GM23248 (cell line): ENCODE results near the gene ADAMTS17. TPM values are rescaled to one million over a fixed set of nuclear protein-coding genes. Genes with fewer than 3 reads are reported as not detected.

ENCODE experiments used
- DNase-seq: peaks from one replicate; pipeline ENCODE4 v3.0.0-alpha.2; 2015
- H2AFZ ChIP-seq: fragments of 200-600 bp; sonication (generic); 2 replicates; pipeline ENCODE4 v1.6.1; 2016; ENCODE audit warnings: antibody characterized with exemption
- H3F3A ChIP-seq: fragments of 200-600 bp; sonication (generic); 2 replicates; pipeline ENCODE4 v1.6.1; 2016; ENCODE audit warnings: mild to moderate bottlenecking, antibody characterized with exemption, mixed run types; ENCODE audit not compliant: insufficient read depth
- H3K27ac ChIP-seq: fragments of 200-600 bp; sonication (generic); 2 replicates; pipeline ENCODE4 v1.5.1; 2016; ENCODE audit warnings: mild to moderate bottlenecking
- H3K27me3 ChIP-seq: fragments of 200-600 bp; sonication (generic); replicated peaks from 2 replicates; pipeline ENCODE4 v1.6.1; 2016; ENCODE audit warnings: mild to moderate bottlenecking; ENCODE audit not compliant: insufficient read depth
- H3K36me3 ChIP-seq: fragments of 200-600 bp; sonication (generic); 2 replicates; pipeline ENCODE4 v1.6.1; 2016; ENCODE audit warnings: low read depth, mild to moderate bottlenecking
- H3K4me1 ChIP-seq: fragments of 200-600 bp; sonication (generic); 2 replicates; pipeline ENCODE4 v1.6.1; 2016; ENCODE audit warnings: mild to moderate bottlenecking; ENCODE audit not compliant: insufficient read depth
- H3K4me2 ChIP-seq: fragments of 200-600 bp; sonication (generic); one replicate; pipeline ENCODE4 v1.6.1; 2016; ENCODE audit warnings: mild to moderate bottlenecking; ENCODE audit not compliant: unreplicated experiment
- H3K4me3 ChIP-seq: fragments of 200-600 bp; sonication (generic); 2 replicates; pipeline ENCODE4 v1.5.1; 2016; ENCODE audit warnings: mild to moderate bottlenecking
- H3K79me2 ChIP-seq: fragments of 200-600 bp; sonication (generic); 2 replicates; pipeline ENCODE4 v1.6.1; 2016; ENCODE audit warnings: mild to moderate bottlenecking; ENCODE audit not compliant: insufficient read depth
- H3K9ac ChIP-seq: fragments of 200-600 bp; sonication (generic); 2 replicates; pipeline ENCODE4 v1.6.1; 2016; ENCODE audit warnings: mild to moderate bottlenecking
- H3K9me2 ChIP-seq: fragments of 200-600 bp; sonication (generic); 2 replicates; pipeline ENCODE4 v1.6.1; 2016; ENCODE audit warnings: mixed run types, mild to moderate bottlenecking, moderate library complexity; ENCODE audit not compliant: insufficient read depth
- H3K9me3 ChIP-seq: fragments of 200-600 bp; sonication (generic); one replicate; pipeline ENCODE4 v1.6.1; 2017; ENCODE audit warnings: low read depth
- H4K20me1 ChIP-seq: fragments of 200-600 bp; sonication (generic); 2 replicates; pipeline ENCODE4 v1.6.0; 2016; ENCODE audit not compliant: insufficient read depth
- EZH2 ChIP-seq: fragments of 200-600 bp; sonication (generic); IDR thresholded peaks from 2 replicates; pipeline ENCODE4 v1.6.1; 2018; ENCODE audit warnings: antibody characterized with exemption, mild to moderate bottlenecking; ENCODE audit not compliant: insufficient read depth, poor library complexity, severe bottlenecking
- EZH2phosphoT487 ChIP-seq: fragments of 200-600 bp; sonication (generic); IDR thresholded peaks from 2 replicates; pipeline ENCODE4 v1.6.1; 2018; ENCODE audit warnings: antibody characterized with exemption, moderate library complexity, mild to moderate bottlenecking, low read depth; ENCODE audit not compliant: insufficient read depth
- WGBS, 2 experiments: methylation state at CpG; one replicate each; pipeline ENCODE4 v1.1.6; 2015 to 2017; ENCODE audit warnings: low lambda C conversion rate in 2 of 2, low coverage in 1 of 2; ENCODE audit errors: missing lambda C conversion rate in 2 of 2; 5-methylcytosine and 5-hydroxymethylcytosine counted together
- in situ Hi-C: fragments of 300-500 bp; cut with MboI; formaldehyde crosslinking; loops from 2 replicates; pipeline ENCODE4 v1.15.0; 2020
- polyA plus RNA-seq: library from polyadenylated mRNA; unstranded; fragments of >200 nt; fragmentation: Nextera tagmentation; extraction: Ambion mirVana; gene quantifications from 2 replicates; pipeline ENCODE4 v1.2.1, GENCODE V29; 2016
- total RNA-seq: library from RNA; depleted of rRNA; stranded (reverse); fragments of >200 nt; shearing (Covaris generic); gene quantifications from 2 replicates; pipeline ENCODE4 v1.2.3, GENCODE V29; 2014

The ADAMTS17 gene
- total and polyA plus RNA-seq, 2 experiments from 2014 or later, result not detected

DNA sequence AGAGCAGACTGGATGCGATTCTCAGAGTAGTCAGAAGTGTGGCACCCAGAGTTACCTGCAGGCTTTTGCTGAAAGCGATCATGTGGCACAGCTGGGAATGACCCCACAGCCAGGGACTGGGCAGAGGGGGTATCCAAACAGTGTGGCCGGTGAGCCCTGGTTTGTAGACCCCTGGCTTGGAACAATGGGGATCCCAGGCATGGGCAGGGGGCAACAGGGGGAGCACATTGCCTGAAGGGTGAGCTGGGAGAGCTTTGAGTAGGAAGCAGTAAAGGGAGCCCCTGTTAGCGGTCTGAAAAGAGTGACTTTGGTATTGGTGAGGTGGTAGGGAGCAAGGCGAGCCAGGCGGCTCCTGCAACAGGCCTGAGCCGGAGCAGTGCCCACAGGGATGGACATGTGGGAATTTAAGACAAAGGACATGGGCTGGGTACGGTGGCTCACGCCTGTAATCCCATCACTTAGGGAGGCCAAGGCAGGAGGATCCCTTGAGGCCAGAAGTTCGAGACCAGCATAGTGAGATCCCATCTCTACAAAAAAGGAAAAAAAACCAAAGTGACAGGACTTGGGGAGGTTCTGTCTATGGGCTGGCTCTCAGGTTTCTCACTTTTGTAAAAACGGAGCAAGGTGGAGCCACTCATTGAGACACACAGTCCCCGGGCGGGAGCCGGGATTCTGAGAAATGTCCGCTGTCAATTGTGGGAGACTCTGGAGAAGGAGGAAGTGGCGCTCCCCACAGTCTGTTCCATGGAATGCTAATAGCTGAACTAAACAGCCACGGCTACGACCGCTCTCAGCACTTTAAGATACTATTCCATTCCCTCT lies 384.7 kb downstream of the ADAMTS17 start:
- WGBS, 2 experiments, result 69 to 71% methylated on average over 19 of the region's 19 CpGs
- Histone ChIP-seq H2AFZ (no peak overlapping the region), H4K20me1 (no peaks in the 10 kb centered on the region), H3K79me2 (no peaks in the 10 kb centered on the region), H3K4me3 (no peak overlapping the region), H3K27ac (no peak overlapping the region), H3K9me3 (no peaks in the 10 kb centered on the region), H3K36me3 (no peaks in the 10 kb centered on the region), H3K9ac (no peak overlapping the region), H3F3A (no peaks in the 10 kb centered on the region), H3K27me3 (no peaks in the 10 kb centered on the region), H3K4me2 (no peak overlapping the region), H3K4me1 (no peaks in the 10 kb centered on the region), H3K9me2 (no peaks in the 10 kb centered on the region)
- DNase-seq, result no peak
- in situ Hi-C loops, result no loop called here
- TF ChIP-seq EZH2phosphoT487 (no peak), EZH2 (no peak)

DNA sequence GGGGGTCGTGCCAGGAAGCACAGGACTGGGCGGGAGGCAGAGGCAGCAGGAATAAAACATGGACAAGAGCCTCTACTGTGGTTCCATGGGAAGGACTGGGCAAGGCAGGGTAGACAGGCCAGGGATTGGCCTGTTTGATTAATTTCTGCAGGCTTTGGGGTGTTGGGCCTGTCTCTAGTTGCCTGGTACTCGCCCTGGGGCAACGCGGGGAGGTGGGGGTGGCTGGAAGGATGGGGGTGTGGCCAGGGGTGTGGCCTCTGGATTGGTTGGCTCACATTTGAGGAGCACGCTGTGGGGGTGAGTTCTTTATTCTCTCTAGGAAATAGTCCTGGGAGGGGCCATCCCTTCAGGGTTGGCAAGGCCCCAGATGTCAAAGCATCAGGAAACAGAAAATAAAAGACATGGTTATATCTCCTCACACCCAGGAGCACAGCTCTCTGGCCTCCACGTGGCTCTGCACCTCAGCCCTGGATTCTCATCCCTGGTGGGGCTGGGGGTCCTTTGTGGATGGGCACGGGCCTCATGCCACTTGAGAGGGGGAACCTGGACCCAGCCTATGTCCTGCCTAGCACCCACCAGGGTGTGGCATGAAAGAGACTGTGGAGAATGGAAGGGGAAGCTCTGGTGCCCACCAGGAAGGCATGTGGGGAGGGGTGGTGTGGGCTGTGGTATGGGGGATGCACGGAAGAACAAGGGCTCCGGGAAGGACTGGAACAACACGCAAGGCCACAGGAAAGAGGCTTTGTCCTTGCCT lies 385.6 kb downstream of the ADAMTS17 start:
- DNase-seq, result no peak
- TF ChIP-seq EZH2phosphoT487 (no peak), EZH2 (no peak)
- Histone ChIP-seq H3K9ac (no peak overlapping the region), H3K9me3 (no peaks in the 10 kb centered on the region), H3K4me3 (no peak overlapping the region), H3K27ac (no peak overlapping the region), H3K79me2 (no peaks in the 10 kb centered on the region), H3K9me2 (no peaks in the 10 kb centered on the region), H3K36me3 (no peaks in the 10 kb centered on the region), H4K20me1 (no peaks in the 10 kb centered on the region), H3F3A (no peaks in the 10 kb centered on the region), H3K27me3 (no peaks in the 10 kb centered on the region), H2AFZ (no peak overlapping the region), H3K4me2 (no peak overlapping the region), H3K4me1 (no peaks in the 10 kb centered on the region)
- in situ Hi-C loops, result no loop called here
- 54 to 55% methylated on average over 9 to 11 of the region's 11 CpGs for WGBS, 2 experiments

DNA sequence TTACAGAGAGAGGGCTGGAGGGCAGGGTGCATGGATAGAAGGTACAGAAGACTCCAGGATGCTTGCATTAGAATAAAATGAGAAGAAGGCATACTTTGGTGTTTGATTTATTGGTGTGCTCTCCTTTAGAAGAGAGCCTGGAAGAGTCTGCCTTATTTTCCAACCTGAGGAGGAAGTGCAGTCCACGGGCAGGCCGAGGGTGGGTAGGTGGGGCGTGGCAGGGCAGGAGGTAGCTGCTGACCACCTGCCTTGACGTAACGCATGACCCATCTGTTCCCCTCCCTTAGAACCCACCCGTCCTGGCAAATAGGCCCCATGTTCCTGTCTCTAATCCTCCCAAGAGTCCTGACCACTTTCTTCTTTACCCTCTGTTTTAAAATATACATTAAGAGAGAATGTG lies 386.2 kb downstream of the ADAMTS17 start:
- H3K4me3 ChIP-seq, result no peak overlapping the region
- H3K79me2 ChIP-seq, result no peaks in the 10 kb centered on the region
- H3K4me2 ChIP-seq, result no peak overlapping the region
- no peak overlapping the region for H3K27ac ChIP-seq
- H4K20me1 ChIP-seq, result no peaks in the 10 kb centered on the region
- H3K9ac ChIP-seq, result no peak overlapping the region
- no peaks in the 10 kb centered on the region for H3K9me2 ChIP-seq
- no peaks in the 10 kb centered on the region for H3K9me3 ChIP-seq
- H3K27me3 ChIP-seq, result no peaks in the 10 kb centered on the region
- WGBS, 2 experiments, result 73 to 76% methylated on average over 6 of the region's 6 CpGs
- no peak for TF ChIP-seq EZH2phosphoT487
- no peak for TF ChIP-seq EZH2
- H3K36me3 ChIP-seq, result no peaks in the 10 kb centered on the region
- no peak for DNase-seq
- H3K4me1 ChIP-seq, result no peaks in the 10 kb centered on the region
- in situ Hi-C loops, result no loop called here
- no peaks in the 10 kb centered on the region for H3F3A ChIP-seq
- H2AFZ ChIP-seq, result no peak overlapping the region

DNA sequence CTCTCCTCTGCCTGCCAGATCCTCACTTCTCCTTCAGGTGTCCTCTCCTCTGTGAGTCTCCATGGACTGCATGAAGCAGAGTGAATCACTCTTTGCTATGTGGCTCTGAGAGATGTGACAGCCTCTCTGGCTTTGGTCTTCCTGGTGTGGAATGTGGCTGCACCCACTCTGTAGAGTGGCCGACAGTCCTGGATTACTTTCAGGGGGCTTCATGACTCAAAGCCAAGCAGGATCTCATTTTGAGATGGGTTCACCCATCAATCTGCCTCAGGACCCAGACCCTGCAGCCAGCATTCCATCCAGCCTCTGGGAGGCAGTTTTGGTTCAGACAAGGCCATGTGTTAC lies 386.6 kb downstream of the ADAMTS17 start:
- no peaks in the 10 kb centered on the region for H3K4me1 ChIP-seq
- H3K4me3 ChIP-seq, result no peak overlapping the region
- no peak for DNase-seq
- H3K9me3 ChIP-seq, result no peaks in the 10 kb centered on the region
- TF ChIP-seq EZH2, result no peak
- no peak for TF ChIP-seq EZH2phosphoT487
- H2AFZ ChIP-seq, result no peak overlapping the region
- no peaks in the 10 kb centered on the region for H4K20me1 ChIP-seq
- H3F3A ChIP-seq, result no peaks in the 10 kb centered on the region
- H3K9ac ChIP-seq, result no peak overlapping the region
- 63 to 67% methylated on average over 1 of the region's 1 CpG for WGBS, 2 experiments
- no peaks in the 10 kb centered on the region for H3K27me3 ChIP-seq
- no peaks in the 10 kb centered on the region for H3K36me3 ChIP-seq
- H3K9me2 ChIP-seq, result no peaks in the 10 kb centered on the region
- H3K4me2 ChIP-seq, result no peak overlapping the region
- H3K79me2 ChIP-seq, result no peaks in the 10 kb centered on the region
- in situ Hi-C loops, result no loop called here
- no peak overlapping the region for H3K27ac ChIP-seq
